Measurements from ENCODE around the gene UBE3B.

UBE3B gene

DNA sequence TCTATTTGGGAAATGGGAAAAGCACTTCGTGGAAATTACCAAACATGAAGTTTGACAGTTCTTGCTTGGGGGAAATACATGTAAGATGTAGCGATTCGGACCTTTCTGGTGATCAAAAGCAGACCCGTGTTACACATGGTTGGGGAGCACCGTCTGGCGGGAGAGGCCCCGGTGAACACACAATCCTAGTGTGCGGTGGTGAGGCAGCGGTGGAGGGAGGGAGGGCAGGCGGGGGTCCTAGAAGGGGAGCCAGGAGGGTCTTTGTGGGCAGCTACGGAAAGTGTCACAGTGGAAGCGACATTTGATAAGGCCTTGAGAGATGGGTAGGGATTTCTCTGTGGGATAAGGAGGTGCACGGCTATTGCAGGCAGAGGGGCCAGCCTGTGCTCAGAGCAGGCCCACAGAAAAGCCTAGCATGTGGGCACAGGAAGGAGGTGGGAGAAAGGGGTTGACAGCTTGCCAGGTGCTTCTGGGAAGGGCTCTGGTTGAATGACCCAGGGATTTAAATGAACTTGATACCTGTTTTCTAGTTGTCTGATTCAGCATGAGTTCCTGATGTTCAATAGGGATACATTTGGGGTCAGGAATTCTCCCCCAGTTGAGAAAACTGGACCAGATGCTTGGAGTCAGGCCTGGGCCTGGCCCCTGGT lies 103.4 kb downstream of the UBE3B start:
- no peak for DNase-seq

DNA sequence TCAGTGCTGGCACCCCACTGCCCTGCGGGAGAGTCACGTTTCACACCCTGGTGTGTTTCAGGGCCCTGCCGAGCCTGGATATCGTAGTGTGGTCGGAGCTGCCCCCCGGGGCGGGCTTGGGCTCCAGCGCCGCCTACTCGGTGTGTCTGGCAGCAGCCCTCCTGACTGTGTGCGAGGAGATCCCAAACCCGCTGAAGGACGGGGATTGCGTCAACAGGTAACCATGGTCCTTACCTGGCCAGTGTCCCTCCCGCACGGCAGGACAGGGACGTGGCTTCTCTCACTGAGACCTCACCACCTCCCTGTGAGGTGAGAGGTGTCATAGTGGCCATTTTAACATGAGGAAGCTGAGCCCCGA lies 103.9 kb downstream of the UBE3B start:
- DNase-seq, result no peak

GRCh38 chr12:109581856-109582255 lies 104.4 kb downstream of the UBE3B start:
- no peak for DNase-seq

DNA sequence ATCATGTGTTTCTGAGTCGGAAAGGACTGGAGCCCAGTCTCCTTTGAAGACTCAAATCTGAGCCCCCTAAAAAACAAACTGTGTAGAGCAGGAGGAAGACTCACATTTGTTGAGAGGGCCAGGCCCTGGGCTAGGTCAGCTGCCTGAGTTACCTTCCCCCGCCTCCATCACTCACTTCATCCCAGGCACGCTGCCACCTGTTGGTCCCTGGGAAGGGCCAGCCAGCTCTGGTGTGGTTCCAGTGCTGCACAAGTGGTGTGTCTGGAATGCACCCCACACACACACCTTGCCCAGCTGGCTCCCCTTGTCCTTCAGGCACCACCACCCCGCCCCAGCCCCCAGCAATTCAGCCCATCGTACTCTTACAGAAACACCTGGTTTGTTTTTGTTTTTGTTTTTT lies 105.2 kb downstream of the UBE3B start:
- no peak for DNase-seq

- DNase-seq, result no peak
These were observed 106.3 kb downstream of the UBE3B start for GRCh38 chr12:109583733-109584132.
